Osteocyte (in vitro differentiated cells): ENCODE measurements around the gene PAK4. TPM values are rescaled to one million over a fixed set of nuclear protein-coding genes. Genes with fewer than 3 reads are reported as not detected.

Experiments
- DNase-seq: peaks from one replicate; pipeline ENCODE4 v3.0.0; 2021; ENCODE audit warnings: mixed read lengths; ENCODE audit not compliant: unreplicated experiment; ENCODE audit errors: extremely low spot score
- H3K27ac Mint-ChIP-seq: one replicate; pipeline ENCODE4 v1.8.0; 2021; ENCODE audit warnings: mild to moderate bottlenecking, mixed read lengths; ENCODE audit not compliant: unreplicated experiment
- H3K27me3 Mint-ChIP-seq: one replicate; pipeline ENCODE4 v1.8.0; 2021; ENCODE audit warnings: mixed read lengths; ENCODE audit not compliant: unreplicated experiment
- H3K36me3 Mint-ChIP-seq: one replicate; pipeline ENCODE4 v1.8.0; 2021; ENCODE audit warnings: mixed read lengths; ENCODE audit not compliant: unreplicated experiment
- H3K4me1 Mint-ChIP-seq: one replicate; pipeline ENCODE4 v1.8.0; 2021; ENCODE audit warnings: mixed read lengths; ENCODE audit not compliant: unreplicated experiment
- H3K4me3 Mint-ChIP-seq: one replicate; pipeline ENCODE4 v1.8.0; 2021; ENCODE audit warnings: mild to moderate bottlenecking, moderate library complexity, mixed read lengths; ENCODE audit not compliant: unreplicated experiment
- H3K9me3 Mint-ChIP-seq: one replicate; pipeline ENCODE4 v1.8.0; 2021; ENCODE audit warnings: mixed read lengths; ENCODE audit not compliant: unreplicated experiment
- total RNA-seq: library from RNA; stranded (reverse); gene quantifications from 2 replicates; pipeline ENCODE4 v1.2.1, GENCODE V29; 2021
- TF ChIP-seq, protein P1 (sequence below): fragments of 200-600 bp; sonication (generic); IDR thresholded peaks from 2 replicates; pipeline ENCODE4 v1.5.0; 2021; ENCODE audit warnings: antibody characterized with exemption, mild to moderate bottlenecking, moderate library complexity

The PAK4 gene
- total RNA-seq, 1 donor from 2014 or later, result 14.8 TPM

DNA sequence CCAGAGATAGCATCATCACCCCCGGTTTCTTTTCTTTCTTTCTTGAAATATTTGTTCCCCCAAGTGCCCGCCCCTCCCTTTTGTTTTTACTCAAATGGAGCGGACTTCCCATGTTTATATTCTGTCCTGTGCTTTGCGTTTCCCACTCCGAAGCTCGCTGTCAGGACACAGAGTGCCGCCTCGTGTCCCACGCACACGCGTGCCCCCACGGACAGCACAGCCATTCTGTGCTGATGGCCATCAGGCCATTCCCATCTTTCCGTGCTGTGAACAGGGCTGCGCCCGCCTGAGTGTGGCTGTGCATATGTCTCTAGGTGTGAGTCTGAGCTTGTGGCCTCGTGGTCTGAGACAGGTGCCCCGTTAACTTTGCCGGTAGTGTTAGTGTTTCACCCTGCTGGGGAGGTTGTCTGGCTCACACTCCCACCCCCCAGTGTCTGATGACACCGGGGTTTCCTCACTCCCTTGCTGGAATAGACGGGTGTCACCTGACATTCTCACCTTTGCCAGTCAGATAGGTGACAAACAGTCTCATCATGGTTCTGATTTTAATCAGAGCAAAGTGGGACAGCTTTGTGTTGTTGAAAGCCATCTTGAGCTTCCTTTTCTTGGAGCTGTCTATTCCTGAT, 6.9 kb downstream of the PAK4 start:
- no peak overlapping the region for H3K4me3 Mint-ChIP-seq
- no peak overlapping the region for H3K27ac Mint-ChIP-seq
- H3K9me3 Mint-ChIP-seq, result no peaks in the 10 kb centered on the region
- DNase-seq, result no peak
- peaks cover 46% of the 10 kb centered on the region for H3K4me1 Mint-ChIP-seq
- no peaks in the 10 kb centered on the region for H3K36me3 Mint-ChIP-seq
- H3K27me3 Mint-ChIP-seq, result no peaks in the 10 kb centered on the region
- TF ChIP-seq, protein P1, sequence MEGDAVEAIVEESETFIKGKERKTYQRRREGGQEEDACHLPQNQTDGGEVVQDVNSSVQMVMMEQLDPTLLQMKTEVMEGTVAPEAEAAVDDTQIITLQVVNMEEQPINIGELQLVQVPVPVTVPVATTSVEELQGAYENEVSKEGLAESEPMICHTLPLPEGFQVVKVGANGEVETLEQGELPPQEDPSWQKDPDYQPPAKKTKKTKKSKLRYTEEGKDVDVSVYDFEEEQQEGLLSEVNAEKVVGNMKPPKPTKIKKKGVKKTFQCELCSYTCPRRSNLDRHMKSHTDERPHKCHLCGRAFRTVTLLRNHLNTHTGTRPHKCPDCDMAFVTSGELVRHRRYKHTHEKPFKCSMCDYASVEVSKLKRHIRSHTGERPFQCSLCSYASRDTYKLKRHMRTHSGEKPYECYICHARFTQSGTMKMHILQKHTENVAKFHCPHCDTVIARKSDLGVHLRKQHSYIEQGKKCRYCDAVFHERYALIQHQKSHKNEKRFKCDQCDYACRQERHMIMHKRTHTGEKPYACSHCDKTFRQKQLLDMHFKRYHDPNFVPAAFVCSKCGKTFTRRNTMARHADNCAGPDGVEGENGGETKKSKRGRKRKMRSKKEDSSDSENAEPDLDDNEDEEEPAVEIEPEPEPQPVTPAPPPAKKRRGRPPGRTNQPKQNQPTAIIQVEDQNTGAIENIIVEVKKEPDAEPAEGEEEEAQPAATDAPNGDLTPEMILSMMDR, result no peak

DNA sequence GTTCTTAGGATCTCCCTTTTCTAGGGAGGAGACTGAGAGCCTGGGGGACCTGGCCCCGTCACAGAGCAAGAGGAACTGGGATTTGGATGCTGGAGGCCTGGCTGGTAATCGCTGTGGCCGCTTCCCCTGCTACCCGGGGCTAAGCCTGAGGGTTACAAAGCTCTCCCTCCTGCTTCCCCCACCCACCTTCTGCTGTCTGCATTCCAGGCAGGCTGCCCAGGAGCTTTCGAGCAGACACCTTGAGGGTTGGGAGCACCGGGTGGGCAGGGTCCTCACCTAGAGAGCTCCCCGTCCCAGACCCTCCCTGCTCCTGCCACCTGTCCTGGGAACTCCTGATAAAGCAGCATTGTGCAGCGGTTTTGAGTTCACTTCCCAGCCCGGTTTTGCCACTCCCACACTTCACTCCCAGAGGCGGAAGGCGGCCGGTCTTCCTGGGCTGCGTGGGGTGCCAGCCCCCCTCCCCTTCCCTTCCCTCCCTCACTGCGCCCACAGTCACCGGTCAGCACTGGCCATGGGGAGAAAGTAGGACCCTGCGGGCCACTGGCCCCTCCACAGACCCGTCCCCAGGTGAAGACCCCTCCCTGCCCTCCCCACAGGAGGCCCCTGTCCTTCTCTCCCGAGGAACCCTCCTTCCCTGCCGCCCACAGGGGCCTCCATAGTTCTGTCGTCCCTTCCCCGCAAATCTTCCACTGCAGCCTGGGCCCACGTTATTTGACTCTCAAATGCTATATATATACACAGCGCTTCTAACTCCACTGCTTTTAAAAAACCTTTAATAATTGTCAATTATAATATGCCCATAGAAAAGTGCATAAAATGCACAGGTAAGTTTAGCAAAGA, 8.1 kb downstream of the PAK4 start:
- Mint-ChIP-seq H3K36me3 (no peaks in the 10 kb centered on the region), H3K9me3 (no peaks in the 10 kb centered on the region), H3K4me3 (no peak overlapping the region), H3K27me3 (no peaks in the 10 kb centered on the region), H3K4me1 (peaks cover 37% of the 10 kb centered on the region), H3K27ac (no peak overlapping the region)
- no peak for DNase-seq
- TF ChIP-seq, protein P1, result no peak

DNA sequence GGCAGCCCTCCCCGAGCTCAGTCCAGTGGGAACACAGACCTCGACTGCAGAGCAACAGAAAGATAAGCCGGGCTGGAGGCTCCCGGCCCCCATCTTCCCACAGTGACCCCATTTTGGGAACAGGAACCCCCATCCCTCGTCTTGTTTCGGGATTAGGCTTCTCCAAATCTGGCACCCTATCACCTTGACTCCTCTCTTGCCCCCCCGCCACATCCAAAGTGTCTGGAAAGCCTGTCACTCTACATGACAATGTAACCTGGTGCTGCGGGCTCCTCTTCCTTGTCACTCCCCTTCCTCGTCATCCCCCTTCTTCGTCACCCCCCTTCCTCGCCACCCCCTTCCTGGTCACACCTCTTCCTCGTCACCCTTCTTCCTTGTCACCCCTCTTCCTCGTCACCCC, 10.1 kb downstream of the PAK4 start:
- no peaks in the 10 kb centered on the region for H3K9me3 Mint-ChIP-seq
- no peak overlapping the region for H3K27ac Mint-ChIP-seq
- H3K27me3 Mint-ChIP-seq, result no peaks in the 10 kb centered on the region
- no peak for DNase-seq
- TF ChIP-seq, protein P1, result no peak
- no peak overlapping the region for H3K4me3 Mint-ChIP-seq
- H3K36me3 Mint-ChIP-seq, result no peaks in the 10 kb centered on the region
- H3K4me1 Mint-ChIP-seq, result peaks cover 34% of the 10 kb centered on the region

DNA sequence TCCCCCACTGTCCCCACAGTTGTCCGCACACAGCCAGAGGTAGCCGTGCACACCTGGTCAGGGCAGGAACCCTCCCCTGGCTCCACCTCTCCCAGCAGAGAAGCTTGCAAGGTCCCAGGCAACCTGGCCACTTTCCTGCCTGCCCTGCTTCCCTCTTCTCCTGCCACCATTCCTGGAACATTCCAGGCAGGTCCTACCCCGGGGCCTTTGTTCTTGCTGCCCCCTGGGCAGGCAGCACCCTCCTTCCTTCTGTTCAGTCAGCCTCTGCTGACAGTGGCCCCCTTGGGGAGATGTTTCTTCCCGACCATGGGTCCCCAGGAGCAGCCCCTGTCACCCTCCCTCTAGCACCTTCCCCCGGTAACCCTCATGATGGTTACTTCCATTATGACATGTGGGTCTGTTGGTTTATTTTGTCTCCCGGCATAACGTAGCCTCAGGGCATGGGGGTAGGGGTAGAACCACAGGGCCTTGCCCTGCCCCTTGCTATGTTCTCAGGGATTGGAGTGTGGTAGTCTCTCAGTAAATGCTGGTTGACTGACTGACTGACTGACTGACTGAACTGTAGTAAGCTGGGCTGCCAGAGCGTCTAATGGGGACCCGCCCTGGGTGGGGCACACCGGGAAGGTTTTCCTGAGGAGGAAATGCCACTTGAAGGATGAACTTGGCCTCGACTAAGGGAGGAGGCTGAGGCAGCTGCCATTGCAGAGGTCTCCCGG, 10.8 kb downstream of the PAK4 start:
- no peaks in the 10 kb centered on the region for H3K27me3 Mint-ChIP-seq
- no peak overlapping the region for H3K4me3 Mint-ChIP-seq
- no peak overlapping the region for H3K27ac Mint-ChIP-seq
- H3K9me3 Mint-ChIP-seq, result no peaks in the 10 kb centered on the region
- TF ChIP-seq, protein P1, result no peak
- H3K4me1 Mint-ChIP-seq, result peaks cover 31% of the 10 kb centered on the region
- DNase-seq, result no peak
- no peaks in the 10 kb centered on the region for H3K36me3 Mint-ChIP-seq

DNA sequence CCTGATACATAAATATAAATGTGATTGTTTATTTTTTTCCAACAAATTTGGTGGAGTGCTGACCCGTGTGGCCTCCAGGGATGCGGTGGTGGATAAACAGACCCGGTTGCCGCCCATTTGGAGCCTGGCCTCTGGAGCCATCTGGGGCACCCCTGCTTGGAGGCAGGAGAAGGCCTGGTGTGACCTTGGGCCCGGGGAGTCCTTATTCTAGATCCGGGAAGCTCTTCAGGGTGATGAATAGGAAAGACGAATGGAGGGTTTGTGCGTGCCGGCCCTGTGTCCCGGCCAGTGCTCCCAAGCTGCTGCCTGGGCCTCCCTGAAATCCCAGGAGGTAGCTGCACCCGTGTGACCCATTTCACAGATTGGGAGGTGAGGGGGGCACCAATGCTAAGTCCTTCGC, 11.5 kb downstream of the PAK4 start:
- TF ChIP-seq, protein P1, result no peak
- Mint-ChIP-seq H3K4me1 (peaks cover 28% of the 10 kb centered on the region), H3K36me3 (no peaks in the 10 kb centered on the region), H3K9me3 (no peaks in the 10 kb centered on the region), H3K4me3 (no peak overlapping the region), H3K27me3 (no peaks in the 10 kb centered on the region), H3K27ac (peak overlapping the region; percentile 10)
- DNase-seq, result no peak
